Mucosa of gallbladder (tissue), 1 donor: Measurements from ENCODE around the gene TBC1D5. TPM values are rescaled to one million over a fixed set of nuclear protein-coding genes. Genes with fewer than 3 reads are reported as not detected.

ENCODE experiments used
- DNase-seq: peaks from one replicate; pipeline ENCODE4 v3.0.0-alpha.2; 2020; ENCODE audit warnings: low spot score
- total RNA-seq: library from RNA; stranded (reverse); gene quantifications from one replicate; pipeline ENCODE4 v1.2.1, GENCODE V29; 2021
- donor health status: DM: no; HTN: no; CAD: no.

TBC1D5 gene
- total RNA-seq, 1 donor from 2014 or later: 60.0 TPM

DNA sequence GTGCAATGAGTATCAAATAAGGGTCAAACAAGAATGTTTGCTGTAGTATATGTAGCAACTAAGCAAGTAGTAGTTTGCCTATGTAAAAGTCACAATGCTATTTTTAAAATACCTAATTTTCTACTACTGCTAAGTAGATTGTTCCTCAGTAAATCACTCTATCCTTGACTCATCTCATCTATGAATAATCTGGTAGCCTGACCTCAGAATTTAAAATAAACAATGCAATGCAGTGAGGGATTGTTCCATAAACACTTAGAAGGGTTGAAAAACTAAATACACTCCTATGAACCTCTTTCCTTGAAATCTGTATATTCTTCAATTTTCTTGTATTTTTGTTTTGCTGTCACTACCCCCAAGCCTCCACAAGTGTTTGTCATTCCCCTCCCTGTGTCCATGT, 253.3 kb downstream of the TBC1D5 start:
- no peak for DNase-seq

GRCh38 chr3:17481116-17481515, 261.3 kb downstream of the TBC1D5 start:
- DNase-seq: no peak

DNA sequence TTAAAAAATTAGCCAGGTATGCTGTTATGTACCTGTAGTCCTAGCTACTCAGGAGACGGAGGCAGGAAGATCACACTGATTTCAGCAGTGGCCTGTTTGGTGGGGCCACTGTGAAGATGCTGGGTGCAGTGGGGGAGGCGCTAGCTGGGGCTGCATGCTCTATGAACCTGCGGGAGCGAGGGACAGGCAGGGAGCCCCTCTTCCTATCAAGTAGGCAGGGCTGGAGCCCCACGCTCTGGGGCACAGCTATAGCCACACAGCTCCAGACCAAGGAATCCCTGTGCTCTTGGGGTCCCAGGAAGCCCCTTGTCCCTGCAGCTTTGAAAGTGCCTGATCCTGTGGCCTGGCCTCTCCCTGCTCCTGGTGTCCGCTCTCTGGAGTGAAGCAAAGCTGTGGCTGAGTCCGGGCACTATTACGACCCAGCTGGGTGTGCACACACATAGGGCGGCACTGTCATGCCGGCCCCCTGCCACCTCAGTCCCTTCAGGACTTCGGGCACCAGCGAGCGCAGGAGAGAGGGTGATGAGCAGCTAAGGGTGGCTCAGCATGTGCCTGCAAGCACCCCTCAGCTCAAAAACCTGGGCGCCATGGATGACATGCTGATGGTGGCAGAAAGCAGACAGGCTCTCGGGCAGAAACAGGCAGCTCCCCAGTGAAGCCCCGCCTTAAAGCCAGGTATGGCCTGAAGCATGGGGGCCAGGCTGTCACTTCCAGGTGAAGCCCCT, 262.6 kb downstream of the TBC1D5 start:
- no peak for DNase-seq

DNA sequence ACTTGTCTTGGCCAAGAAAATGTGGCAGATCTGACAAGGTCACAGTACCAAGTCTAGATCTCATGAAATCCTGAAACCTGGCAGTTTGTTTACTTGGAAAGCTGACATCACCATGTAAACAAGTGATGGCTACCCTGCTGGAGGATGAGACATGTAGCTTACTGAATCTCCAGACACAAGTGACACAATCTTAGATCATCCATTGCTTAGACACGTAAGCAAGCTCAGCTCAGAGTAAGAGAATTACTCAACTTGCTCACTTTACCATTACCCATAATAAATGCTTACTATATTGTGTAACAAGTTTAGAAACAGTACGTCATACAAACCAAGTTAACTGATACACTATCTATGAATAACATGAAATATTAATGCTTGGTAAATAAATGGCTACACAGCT, 263.8 kb downstream of the TBC1D5 start:
- no peak for DNase-seq

DNA sequence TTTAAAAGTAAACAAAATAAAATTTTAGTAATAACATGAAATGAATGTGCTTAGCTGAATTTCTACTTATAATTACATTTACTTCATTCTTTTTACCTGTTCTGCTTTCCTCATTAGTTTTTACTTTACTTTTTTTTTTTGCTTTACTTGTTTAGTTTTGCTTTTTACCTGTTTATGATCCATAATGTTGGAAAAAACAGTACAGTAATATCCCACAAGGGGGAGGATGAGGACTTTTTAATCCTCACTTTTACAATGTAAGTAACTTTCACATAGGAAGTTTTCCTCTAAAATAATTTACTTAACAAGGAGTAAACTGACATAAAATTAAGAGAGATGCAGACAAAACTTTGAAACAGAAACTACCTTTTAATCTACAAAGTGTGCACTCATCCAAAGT, 268.7 kb downstream of the TBC1D5 start:
- no peak for DNase-seq

DNA sequence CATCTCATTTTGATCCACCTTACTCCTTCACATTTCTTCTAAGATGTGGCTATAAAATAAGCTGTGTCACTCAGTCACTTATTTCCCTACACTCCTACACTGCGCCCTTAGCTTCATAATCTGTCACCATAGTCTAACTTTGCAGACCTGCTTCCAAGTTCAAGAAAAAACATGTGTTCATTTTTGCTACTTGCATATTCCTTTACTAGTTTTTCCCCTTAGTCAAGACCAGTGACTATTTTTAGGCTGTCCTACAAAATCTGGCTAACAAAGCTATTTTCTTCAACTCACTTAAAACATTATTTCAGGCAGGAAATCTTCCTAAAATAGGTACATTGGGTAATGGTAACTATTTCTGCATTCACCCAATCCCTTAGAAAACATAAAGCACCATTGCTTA, 272.5 kb downstream of the TBC1D5 start:
- no peak for DNase-seq

DNA sequence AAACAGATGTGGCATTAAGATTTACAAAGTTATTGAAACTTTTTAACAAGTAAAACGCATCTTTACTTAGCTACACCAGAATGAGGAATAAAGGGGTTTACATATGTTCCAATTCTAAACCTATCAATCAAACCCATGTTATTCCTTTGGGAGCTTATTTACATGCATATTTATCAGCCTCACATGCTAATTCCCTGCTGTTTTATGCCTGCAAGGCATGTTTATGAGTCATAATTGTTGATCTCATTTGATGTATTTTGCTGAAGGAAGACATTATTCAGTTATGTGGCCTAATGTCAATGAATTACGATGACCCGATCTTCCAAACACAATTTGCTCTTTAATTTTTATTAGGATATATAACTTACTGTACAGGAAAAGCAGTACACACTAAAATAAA, 272.9 kb downstream of the TBC1D5 start:
- no peak for DNase-seq

GRCh38 chr3:17466028-17466427, 276.4 kb downstream of the TBC1D5 start:
- DNase-seq: no peak

DNA sequence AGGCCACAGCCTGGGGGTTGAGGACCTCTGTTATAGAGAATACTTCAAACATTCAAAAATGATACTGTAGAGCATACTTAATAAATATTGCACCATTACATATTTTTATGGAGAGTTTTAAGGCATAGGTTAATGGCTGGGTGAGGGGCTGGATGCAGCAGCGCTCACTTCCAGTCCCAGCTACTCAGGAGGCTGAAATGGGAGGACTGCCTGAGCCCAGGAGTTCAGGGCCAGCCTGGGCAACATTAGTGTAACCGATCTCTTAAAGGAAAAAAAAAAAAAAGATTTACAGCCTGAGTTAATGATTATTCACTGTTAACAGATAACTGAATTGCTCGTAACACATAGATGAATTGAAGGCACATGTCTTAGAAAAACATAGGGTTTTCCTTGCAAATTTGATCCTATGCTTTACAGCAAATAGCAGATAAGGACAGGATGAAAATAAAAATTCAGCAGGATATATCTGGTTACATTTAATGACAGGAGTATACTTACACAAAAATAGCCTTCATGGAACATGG, 282.9 kb downstream of the TBC1D5 start:
- no peak for DNase-seq

GRCh38 chr3:17456650-17457049, 285.8 kb downstream of the TBC1D5 start:
- no peak for DNase-seq

- no peak for DNase-seq
These were observed 286.4 kb downstream of the TBC1D5 start for GRCh38 chr3:17456046-17456445.

GRCh38 chr3:17444865-17445264, 297.6 kb downstream of the TBC1D5 start:
- no peak for DNase-seq

GRCh38 chr3:17443142-17443541, 299.3 kb downstream of the TBC1D5 start:
- no peak for DNase-seq

DNA sequence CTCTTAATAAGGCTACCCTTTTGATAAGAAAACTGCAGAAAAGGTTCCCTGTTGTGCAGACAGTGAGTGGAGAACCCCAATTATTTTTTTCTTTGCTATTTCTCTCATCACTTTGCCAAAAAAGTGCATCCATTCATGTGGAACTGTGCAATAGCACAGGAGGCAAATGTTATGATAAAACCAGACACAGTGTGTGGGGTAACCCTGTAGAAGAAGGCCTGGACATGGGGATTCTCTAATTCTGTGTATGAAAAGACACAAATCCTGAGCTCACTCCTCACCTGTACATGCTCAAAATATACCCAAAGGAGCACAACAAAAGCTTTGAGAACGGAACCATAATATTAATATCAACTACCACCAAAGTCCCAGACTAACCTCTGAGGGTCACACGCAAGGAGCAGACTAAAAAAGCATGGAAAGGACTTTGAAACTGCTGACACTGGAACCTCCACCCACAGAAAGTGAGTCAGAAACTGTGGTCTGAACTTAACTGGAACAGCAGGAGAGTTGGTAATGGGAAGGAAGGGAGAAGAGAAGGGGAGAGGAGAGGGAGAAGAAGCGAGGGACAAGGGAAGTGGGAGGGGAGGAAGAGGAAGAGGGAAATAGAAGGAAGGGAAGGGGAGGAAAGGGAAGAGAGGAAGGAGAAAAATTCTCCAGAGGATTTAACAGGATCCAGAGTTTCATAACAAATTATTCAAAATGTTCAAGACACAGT, 299.9 kb downstream of the TBC1D5 start:
- no peak for DNase-seq

- no peak for DNase-seq
These were observed 308.6 kb downstream of the TBC1D5 start for GRCh38 chr3:17433876-17434275.

DNA sequence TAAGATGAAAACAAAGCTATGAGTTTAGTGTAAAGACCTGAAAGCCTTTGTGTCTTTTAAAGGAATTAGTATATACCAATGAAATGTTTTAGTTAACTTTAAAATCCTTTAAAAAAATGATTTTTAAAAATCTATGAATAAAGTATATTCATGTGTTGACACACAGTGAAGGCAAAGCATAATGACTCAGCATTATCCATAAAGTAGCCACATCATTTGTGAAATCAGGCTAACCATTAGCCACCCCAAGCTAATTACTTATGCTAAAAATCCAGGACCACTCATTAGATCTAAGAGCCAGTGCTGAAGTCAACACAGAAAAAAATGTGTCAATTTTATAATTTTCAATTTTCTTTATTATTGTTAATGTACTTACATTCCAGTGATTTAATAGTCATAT, 310.2 kb downstream of the TBC1D5 start:
- no peak for DNase-seq

DNA sequence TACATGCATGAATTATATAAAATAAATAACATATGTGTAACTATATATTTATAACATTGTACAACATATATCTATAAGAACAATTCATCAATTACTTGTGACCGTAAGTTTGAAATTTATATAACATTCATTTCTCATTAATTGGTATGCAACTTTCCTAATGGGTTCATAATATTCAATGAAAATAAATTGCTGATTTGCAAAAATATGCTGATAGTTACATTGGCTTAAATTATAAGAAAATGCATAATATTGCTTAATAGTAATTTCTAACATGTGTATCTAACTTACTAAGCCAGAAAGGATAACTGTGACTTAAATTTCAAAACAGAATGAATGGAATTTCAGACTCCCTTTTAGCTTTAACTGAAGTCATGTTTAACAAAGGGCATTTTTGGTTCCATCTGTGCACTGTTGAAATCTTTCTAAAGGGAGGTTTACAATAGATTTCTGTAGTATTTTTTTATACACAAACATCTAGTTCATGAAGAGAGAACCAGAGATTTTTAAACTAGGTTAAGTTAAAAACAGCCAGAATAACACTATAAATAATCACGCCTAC, 310.9 kb downstream of the TBC1D5 start:
- DNase-seq: no peak

- DNase-seq: no peak
These were observed 311.4 kb downstream of the TBC1D5 start for GRCh38 chr3:17431004-17431403.

GRCh38 chr3:17430582-17430981, 311.8 kb downstream of the TBC1D5 start:
- DNase-seq: no peak

- DNase-seq: no peak
These were observed 318.5 kb downstream of the TBC1D5 start for GRCh38 chr3:17423786-17424536.

DNA sequence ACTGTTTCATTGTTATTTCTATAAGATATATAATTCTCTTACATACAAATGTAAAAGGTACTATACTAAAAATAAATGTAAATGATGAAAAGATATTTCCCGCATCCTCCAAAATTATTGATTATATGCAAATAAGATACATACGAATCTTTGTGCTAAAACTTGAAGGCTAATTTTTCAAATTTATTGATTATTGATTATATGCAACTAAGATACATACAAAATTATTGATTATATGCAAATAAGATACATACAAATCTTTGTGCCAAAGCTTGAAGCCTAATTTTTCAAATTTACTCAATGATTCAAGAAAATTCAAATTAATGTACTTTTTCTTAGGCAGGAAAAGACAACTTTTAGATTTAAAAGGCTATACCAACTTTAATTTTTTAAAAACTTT, 319.8 kb downstream of the TBC1D5 start:
- no peak for DNase-seq

GRCh38 chr3:17420668-17421067, 321.8 kb downstream of the TBC1D5 start:
- DNase-seq: no peak
